Right cardiac atrium (tissue), 5 donors: ENCODE results near the gene SDK1. TPM values are rescaled to one million over a fixed set of nuclear protein-coding genes. Genes with fewer than 3 reads are reported as not detected.

Experiments
- ATAC-seq, 2 donors: fragments of 200-7000 bp; cut with Tn5 transposase; one replicate each; pipeline versions ENCODE4 v1.8.0 to v1.9.1; 2020; ENCODE audit warnings: moderate library complexity in 2 of 2, mild to moderate bottlenecking in 1 of 2
- DNase-seq, 3 donors: peaks; one replicate each; pipeline ENCODE4 v3.0.0-alpha.2; 2020
- H3K27ac ChIP-seq: one replicate; pipeline ENCODE4 v1.5.1; 2013; ENCODE audit warnings: mild to moderate bottlenecking, low read length, control low read depth, moderate library complexity
- H3K27me3 ChIP-seq: one replicate; pipeline ENCODE4 v1.6.1; 2013; ENCODE audit not compliant: control insufficient read depth, insufficient read depth
- H3K4me1 ChIP-seq: one replicate; pipeline ENCODE4 v1.6.1; 2013; ENCODE audit warnings: low read length; ENCODE audit not compliant: control insufficient read depth, insufficient read depth
- H3K4me3 ChIP-seq: one replicate; pipeline ENCODE4 v1.5.1; 2013; ENCODE audit warnings: low read length, control low read depth
- H3K9me3 ChIP-seq: one replicate; pipeline ENCODE4 v1.6.1; 2013; ENCODE audit warnings: low read length; ENCODE audit not compliant: control insufficient read depth
- WGBS: extraction: QIAGEN DNeasy Blood & Tissue Kit; methylation state at CpG from one replicate; pipeline ENCODE4 v1.1.7; 2013; 5-methylcytosine and 5-hydroxymethylcytosine counted together
- intact Hi-C, 4 donors: fragments of 100-400 bp; cut with DNase I; formaldehyde crosslinking; loops; one replicate each; pipeline versions ENCODE4 v1.11.0 to v1.14.0; 2022 to 2023
- polyA plus RNA-seq: library from polyadenylated mRNA; stranded (reverse); fragments of 200-250 nt; gene quantifications from one replicate; pipeline ENCODE4 v1.2.3, GENCODE V29; 2013
- total RNA-seq, 4 donors: library from RNA; stranded (reverse); fragmentation: NEBNext Ultra II Directional; extraction: Animal tissue kit (Norgen Biotek cat#: 25700); gene quantifications; one replicate each; pipeline ENCODE4 v1.2.1, GENCODE V29; 2021
- donor health status: healthy with polysubstance abuse.
- donor health status: DM: no; HTN: yes; CAD: no.
- donor health status: DM: no; HTN: no; CAD: no.
- donor health status: DM: no; HTN: yes; CAD: no; lungs with severe emphysema.
- donor health status: DM: yes; HTN: yes; CAD: no.

The SDK1 gene
- total and polyA plus RNA-seq, 5 donors, result 0.97 to 3.2 (median 2.4) TPM

DNA sequence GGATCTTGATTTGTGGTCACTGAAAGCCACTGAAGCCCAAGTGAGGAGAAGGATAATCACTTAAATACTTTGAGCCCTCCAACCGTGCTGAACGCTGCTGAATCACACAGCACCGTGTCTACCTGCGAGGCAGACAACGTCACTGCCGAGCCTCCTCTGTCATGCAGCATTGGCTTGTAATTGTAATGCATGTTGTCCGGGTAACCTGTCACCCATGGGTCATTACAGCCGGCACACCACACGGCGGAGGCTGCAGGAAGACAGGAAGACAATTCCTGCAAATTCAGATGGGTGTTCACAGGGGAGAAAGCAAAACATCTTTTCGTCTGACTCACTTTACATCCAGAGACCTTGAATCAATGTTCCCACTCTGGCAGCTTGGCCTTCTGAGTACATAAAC, 835.0 kb downstream of the SDK1 start:
- 76% methylated on average over 11 of the region's 11 CpGs for WGBS
- DNase-seq, result no peak

DNA sequence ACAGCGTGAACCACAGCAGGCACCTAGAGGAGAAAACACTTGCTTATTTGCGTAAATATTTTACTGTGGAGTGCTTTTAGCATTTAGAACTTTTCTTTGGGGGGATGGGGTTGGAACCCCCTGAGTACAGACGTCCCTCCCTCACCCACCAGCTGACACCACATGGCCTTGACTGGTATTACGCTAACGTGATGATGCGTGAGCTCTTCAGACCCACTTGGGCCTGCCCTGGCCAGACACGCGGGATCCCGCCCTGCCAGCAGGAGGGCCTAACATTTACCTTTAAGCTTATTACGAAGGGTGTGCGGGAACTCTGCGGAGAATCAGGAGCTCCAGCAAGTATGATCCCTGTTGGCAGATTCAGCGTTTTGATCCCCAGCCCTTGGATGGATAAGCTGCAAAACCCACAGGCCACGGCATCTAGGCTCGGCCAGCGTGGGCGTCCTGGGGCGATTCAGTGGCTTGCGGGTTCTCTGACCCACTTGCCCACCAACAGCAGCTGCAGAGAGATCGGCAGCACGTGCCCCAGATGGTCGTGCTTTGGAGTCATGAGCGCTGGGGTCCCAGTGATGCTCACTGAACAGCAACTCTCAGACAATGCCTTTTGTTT, 835.6 kb downstream of the SDK1 start:
- intact Hi-C loops, result no loop called here
- no peak for ATAC-seq
- H3K27ac ChIP-seq, result no peak overlapping the region

More for the DNA sequence above, 835.0 kb downstream of the SDK1 start:
- Histone ChIP-seq H3K9me3 (no peaks in the 10 kb centered on the region), H3K27ac (no peak overlapping the region), H3K27me3 (no peaks in the 10 kb centered on the region), H3K4me3 (no peak overlapping the region), H3K4me1 (no peaks in the 10 kb centered on the region)
- ATAC-seq, result no peak
- intact Hi-C loops, result no loop called here

DNA sequence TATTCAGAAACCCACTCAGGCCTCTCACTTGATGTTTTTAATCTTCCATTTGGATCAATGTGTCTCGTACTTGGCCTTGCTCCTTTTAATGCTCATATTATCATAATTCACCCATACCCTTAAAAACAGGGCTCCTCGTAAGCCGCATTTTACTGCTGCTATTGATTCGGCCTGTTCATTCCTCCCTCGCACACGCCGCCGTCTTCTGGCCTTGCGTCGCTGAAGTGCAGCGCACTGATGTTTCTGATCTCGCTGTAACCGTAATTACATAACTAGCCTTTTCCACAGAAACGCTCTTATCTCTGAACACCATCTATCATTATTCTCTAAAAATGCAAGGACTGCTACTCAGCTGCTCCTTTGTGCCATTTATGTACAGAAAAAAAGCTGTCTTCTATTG, 836.5 kb downstream of the SDK1 start:
- DNase-seq (no peak), ATAC-seq (no peak)
- H3K9me3 ChIP-seq, result no peaks in the 10 kb centered on the region
- intact Hi-C loops, result no loop called here
- no peak overlapping the region for H3K4me3 ChIP-seq
- H3K27me3 ChIP-seq, result no peaks in the 10 kb centered on the region
- WGBS, result 94% methylated on average over 14 of the region's 14 CpGs
- H3K4me1 ChIP-seq, result no peaks in the 10 kb centered on the region
- H3K27ac ChIP-seq, result no peak overlapping the region

More for the DNA sequence above, 835.6 kb downstream of the SDK1 start:
- 84% methylated on average over 23 of the region's 23 CpGs for WGBS
- no peaks in the 10 kb centered on the region for H3K4me1 ChIP-seq
- no peaks in the 10 kb centered on the region for H3K9me3 ChIP-seq
- no peaks in the 10 kb centered on the region for H3K27me3 ChIP-seq
- no peak for DNase-seq
- no peak overlapping the region for H3K4me3 ChIP-seq

DNA sequence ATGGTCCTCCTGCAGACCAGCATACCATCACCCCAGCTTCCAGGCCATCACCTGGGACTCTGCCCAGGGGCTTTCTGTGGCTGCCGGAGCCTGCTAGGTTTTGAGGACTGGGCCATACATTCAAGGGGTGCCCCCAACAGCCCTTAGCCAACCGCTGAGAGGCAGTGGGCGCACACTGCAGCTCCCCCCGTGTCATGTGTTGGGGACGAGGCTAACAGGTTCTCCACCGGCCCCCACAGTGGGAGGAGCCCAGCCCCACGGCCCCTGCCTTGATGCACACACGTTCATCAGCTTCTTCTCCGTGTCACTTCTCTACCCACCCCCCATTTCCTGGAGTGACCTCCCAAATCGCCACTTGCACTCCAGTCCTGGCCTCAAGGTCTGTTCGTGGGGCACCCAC, 837.8 kb downstream of the SDK1 start:
- no peak overlapping the region for H3K4me3 ChIP-seq
- H3K27me3 ChIP-seq, result no peaks in the 10 kb centered on the region
- intact Hi-C loops, result no loop called here
- no peaks in the 10 kb centered on the region for H3K4me1 ChIP-seq
- no peak overlapping the region for H3K27ac ChIP-seq
- 88% methylated on average over 11 of the region's 11 CpGs for WGBS
- no peak for ATAC-seq
- DNase-seq, result no peak
- H3K9me3 ChIP-seq, result no peaks in the 10 kb centered on the region

DNA sequence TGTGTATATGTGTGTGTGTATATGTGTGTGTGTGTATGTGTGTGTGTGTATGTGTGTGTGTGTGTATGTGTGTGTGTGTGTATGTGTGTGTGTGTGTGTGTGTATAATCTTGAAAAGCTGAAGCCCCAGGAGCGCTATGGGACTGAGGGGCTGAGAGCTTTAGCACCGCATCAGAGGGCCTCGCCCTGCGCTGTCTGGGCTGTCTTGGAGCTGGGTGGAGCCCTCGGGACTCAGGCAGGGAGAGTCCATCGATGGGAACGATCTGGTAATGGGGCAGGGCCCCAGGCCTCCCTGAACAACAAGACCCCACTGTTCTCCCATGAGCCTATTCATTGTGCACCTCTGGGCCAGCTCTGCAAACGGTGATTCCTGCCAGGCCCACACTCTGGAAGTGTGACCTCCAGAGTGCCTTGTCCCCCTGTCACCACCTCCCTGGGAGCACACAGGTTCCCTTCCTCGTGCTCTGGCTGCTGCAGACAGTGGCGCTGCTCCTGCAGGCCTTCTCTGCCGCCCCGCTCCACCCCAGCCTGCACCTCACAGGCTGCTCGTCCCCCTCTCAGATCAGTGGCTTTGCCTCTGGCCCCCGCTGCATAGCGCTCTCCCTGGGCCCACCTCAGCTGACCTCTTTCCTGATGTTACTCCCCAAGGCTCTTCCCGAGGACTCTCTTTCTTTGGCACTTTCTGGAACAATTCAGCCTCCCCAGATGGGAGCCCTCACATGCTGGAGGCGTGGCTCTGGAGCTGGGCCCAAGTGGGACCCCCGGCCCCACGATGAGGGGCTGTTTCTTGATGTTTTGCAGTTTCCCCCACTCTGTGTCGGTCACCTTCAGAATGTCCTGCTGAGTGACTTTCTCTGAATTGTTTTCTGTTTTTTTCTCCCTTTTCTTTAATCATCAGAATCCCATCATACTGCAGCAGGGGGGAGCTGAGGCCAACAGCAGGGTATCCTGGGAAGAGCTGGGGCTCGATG, 838.9 kb downstream of the SDK1 start:
- no peak for ATAC-seq
- DNase-seq, result no peak
- intact Hi-C loops, result no loop called here
- 69% methylated on average over 21 of the region's 21 CpGs for WGBS
- H3K9me3 ChIP-seq, result no peaks in the 10 kb centered on the region
- no peak overlapping the region for H3K4me3 ChIP-seq
- H3K4me1 ChIP-seq, result no peaks in the 10 kb centered on the region
- H3K27ac ChIP-seq, result no peak overlapping the region
- H3K27me3 ChIP-seq, result no peaks in the 10 kb centered on the region

DNA sequence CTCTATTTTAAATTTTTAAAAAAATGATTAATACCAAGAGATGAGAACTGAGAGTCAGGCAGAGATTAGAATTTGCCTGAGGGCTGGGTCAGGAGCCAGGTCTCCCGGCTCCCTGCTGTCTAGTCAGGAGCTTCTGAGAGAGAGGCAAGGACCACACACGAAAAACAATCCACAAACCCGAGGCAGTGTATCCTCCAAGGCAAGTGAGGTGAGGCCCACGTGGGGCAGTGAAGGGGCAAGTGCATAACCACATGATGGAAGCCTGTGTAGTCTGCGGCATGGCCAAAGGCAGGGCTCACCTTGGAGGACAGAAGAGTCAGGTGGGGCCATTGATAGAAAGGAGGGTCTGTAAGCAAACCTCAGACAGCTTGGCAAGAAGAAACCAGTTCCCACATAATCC, 839.9 kb downstream of the SDK1 start:
- no peak for ATAC-seq
- no peaks in the 10 kb centered on the region for H3K9me3 ChIP-seq
- WGBS, result 82% methylated on average over 5 of the region's 5 CpGs
- no peak overlapping the region for H3K4me3 ChIP-seq
- no peak for DNase-seq
- intact Hi-C loops, result no loop called here
- H3K4me1 ChIP-seq, result no peaks in the 10 kb centered on the region
- H3K27me3 ChIP-seq, result no peaks in the 10 kb centered on the region
- H3K27ac ChIP-seq, result no peak overlapping the region

DNA sequence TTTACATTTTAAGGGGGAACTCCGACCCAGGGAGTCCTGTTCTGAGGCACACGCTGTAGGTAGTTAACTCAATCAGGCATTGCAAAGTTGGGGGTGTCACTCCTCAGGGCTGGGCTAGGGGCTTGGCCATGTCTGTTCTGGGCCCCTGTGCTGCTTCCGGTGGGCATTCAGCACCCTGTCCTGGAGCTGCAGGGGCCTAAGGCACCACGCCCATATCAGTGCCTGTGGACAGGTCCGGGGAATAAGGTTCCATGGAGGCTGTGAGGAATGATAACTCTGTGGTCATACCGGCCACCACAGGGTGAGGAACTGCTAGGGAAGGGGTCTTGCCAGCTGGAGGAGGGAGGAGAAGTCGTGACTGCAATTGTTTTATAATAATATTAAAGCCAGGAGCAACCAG, 842.0 kb downstream of the SDK1 start:
- no peak for ATAC-seq
- no peak overlapping the region for H3K4me3 ChIP-seq
- no peak overlapping the region for H3K27ac ChIP-seq
- whole genome bisulfite sequencing, result 85% methylated on average over 7 of the region's 7 CpGs
- no peaks in the 10 kb centered on the region for H3K27me3 ChIP-seq
- intact Hi-C loops, result no loop called here
- no peaks in the 10 kb centered on the region for H3K4me1 ChIP-seq
- H3K9me3 ChIP-seq, result no peaks in the 10 kb centered on the region
- DNase-seq, result no peak

DNA sequence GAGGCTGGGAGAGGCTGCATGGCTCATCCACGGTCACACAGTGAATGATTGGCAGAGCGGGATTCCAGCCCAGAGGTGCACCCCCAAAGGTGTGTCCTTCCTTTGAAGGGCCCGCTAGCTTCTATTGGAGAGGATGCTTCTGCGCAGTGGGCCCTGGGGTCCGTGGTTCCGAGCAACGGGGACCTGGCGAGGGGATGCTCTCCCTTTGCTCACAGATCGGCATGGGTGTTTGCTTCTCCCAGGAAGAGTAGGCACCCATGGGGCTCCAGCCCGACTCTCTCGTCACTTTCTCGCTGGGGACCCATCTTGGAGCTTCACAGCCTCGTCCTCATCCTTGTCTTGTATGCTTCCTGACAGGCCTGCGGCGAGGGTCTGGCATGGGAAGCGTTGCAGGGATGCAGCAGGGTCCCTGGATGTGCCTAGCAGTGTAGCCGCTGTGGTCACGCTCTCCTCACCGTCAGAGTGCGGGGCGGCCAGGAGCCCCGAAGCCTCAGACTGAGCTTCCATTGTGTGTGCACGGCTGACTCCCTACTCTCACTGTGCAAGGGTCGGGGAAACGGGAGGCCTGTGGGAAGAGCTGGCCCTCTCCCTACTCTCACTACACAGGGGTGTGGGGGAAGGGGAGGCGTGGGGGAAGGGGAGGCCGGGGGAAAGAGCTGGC, 842.6 kb downstream of the SDK1 start:
- no peak for ATAC-seq
- Histone ChIP-seq H3K27me3 (no peaks in the 10 kb centered on the region), H3K9me3 (no peaks in the 10 kb centered on the region), H3K4me1 (no peaks in the 10 kb centered on the region), H3K27ac (no peak overlapping the region), H3K4me3 (no peak overlapping the region)
- intact Hi-C loops, result no loop called here
- WGBS, result 84% methylated on average over 27 of the region's 27 CpGs
- no peak for DNase-seq

DNA sequence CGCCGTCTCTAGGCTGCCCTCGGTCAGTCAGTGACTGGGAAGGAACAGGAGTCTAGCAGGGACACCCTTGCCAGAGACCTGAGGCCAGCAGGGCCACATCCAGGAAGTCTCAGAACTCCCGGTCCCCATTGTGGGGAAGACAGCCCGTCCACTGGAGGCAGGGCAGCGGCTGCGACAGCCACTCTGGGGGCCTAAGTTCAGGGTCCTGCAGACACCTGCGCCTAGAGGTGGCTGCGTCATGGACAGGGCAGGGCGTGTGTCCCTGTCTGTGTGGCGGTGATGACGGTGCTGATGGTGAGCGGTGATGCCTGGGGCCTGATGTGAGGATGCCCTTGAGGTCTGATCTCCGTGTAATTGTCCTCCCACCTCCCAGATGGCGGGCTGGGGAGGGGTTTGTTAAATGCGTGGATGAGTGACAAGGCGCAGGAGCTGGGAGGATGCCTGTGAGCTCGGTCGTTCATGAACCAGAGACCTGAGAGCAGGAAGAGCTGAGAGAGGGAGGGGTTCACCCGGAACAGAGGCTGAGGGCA, 843.2 kb downstream of the SDK1 start:
- Histone ChIP-seq H3K27me3 (no peaks in the 10 kb centered on the region), H3K9me3 (no peaks in the 10 kb centered on the region), H3K4me3 (no peak overlapping the region), H3K4me1 (no peaks in the 10 kb centered on the region), H3K27ac (no peak overlapping the region)
- ATAC-seq, result no peak
- no peak for DNase-seq
- 34% methylated on average over 20 of the region's 20 CpGs for WGBS
- intact Hi-C loops, result no loop called here

DNA sequence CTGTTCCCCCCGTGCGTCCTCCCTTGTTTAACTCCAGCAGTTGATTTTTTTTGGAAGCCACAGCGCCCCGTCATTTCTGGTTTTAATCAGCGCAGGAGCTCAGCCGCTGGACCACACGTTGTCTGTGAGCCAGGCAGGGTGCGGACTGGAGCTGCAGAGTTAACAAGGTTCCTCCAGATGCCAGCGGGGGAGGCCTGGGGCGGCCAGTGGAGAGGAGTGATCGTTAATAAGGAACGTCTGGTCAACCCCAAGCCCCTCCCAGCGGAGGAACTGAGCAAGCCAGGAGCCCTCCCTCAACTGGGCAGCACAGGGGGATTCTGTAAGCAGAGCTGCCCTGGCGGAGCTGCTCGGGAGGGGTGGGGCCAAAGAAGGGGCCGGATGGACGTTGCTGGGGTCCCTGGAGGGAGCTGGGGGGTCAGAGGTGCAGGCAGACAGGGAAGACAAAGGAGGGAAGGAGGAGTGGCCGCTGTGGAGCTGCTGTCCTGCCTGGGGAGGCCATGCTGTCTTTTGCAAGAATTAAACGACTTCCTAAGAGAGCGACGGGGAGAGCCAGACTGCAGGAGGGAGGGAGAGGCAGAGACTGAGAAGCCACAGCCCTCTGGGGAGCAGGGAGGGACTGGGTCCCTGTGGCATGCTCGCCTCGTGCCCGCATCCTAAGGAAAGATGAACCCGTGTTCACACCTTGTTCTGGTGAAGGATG, 843.9 kb downstream of the SDK1 start:
- peak; percentile 35 to 74 (median 70) for DNase-seq
- Histone ChIP-seq H3K4me3 (no peak overlapping the region), H3K27ac (no peak overlapping the region), H3K9me3 (no peaks in the 10 kb centered on the region), H3K27me3 (no peaks in the 10 kb centered on the region), H3K4me1 (no peaks in the 10 kb centered on the region)
- WGBS, result 26% methylated on average over 25 of the region's 25 CpGs
- intact Hi-C loops, result no loop called here
- ATAC-seq, result peak; percentile 30 to 46
